Activated CD4-positive, alpha-beta memory T cell treated with anti-CD3 and anti-CD28 coated beads for 36 hours (primary cell): ENCODE results near the gene IFIT1. TPM values are rescaled to one million over a fixed set of nuclear protein-coding genes. Genes with fewer than 3 reads are reported as not detected.
"Not testable (repeated sequence)": the region's sequence is repeated elsewhere in the genome, so short reads cannot be mapped to it uniquely, and the experiment has no call there.

Experiments used
- CTCF ChIA-PET: fragments of 350-600 bp; sonication (Branson Sonifier 250); formaldehyde crosslinking; loops from one replicate; lab custom pipeline; 2021; ENCODE audit warnings: antibody characterized with exemption, inconsistent platforms; lab: Charles Lee
- POLR2A ChIA-PET: fragments of 350-600 bp; sonication (Branson Sonifier 250); formaldehyde crosslinking; loops from one replicate; lab custom pipeline; 2021; ENCODE audit warnings: antibody characterized with exemption; lab: Charles Lee
- DNase-seq: peaks from one replicate; pipeline ENCODE4 v3.0.0-alpha.2; 2020
- H3K27ac Mint-ChIP-seq: one replicate; pipeline ENCODE4 v1.8.0; 2021; ENCODE audit warnings: mixed read lengths
- H3K27me3 Mint-ChIP-seq: one replicate; pipeline ENCODE4 v1.8.0; 2021; ENCODE audit warnings: mixed read lengths
- H3K36me3 Mint-ChIP-seq: one replicate; pipeline ENCODE4 v1.8.0; 2021; ENCODE audit warnings: mixed read lengths
- H3K4me1 Mint-ChIP-seq: one replicate; pipeline ENCODE4 v1.8.0; 2021; ENCODE audit warnings: low read depth, mixed read lengths
- H3K4me3 Mint-ChIP-seq: one replicate; pipeline ENCODE4 v1.8.0; 2021; ENCODE audit warnings: mild to moderate bottlenecking, mixed read lengths
- H3K9me3 Mint-ChIP-seq: one replicate; pipeline ENCODE4 v1.8.0; 2021; ENCODE audit warnings: mixed read lengths
- intact Hi-C: fragments of 100-400 bp; cut with micrococcal nuclease; formaldehyde crosslinking; loops from one replicate; pipeline ENCODE4 v1.15.1; 2023
- total RNA-seq, 2 experiments: library from RNA; stranded (reverse); gene quantifications; one replicate each; pipeline ENCODE4 v1.2.3, GENCODE V29; 2021

Gene IFIT1
- total RNA-seq, 2 experiments from 2014 or later: 5.2 to 5.5 TPM

DNA sequence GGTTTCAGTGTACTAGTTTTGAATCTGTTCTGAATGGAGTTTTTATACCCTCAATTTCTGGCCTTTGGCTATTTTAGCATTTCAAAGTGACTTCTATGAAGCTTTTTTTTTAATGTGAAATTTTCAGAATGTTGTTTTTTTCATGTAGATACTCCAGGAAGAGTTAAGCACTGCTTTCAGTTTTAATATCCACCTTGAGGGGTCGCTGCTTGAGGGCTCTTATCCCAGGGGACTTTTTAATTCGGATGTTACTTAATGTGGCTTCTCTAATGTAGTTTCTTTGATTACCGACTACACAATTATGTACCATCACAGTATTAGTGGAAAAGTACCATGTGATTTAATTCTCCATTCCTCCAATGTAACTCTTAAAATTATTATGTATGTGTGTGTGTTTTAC, 27.1 kb downstream of the IFIT1 start:
- H3K27ac Mint-ChIP-seq: no peak overlapping the region
- no peaks in the 10 kb centered on the region for H3K9me3 Mint-ChIP-seq
- peaks cover 16% of the 10 kb centered on the region for H3K36me3 Mint-ChIP-seq
- no peaks in the 10 kb centered on the region for H3K27me3 Mint-ChIP-seq
- no peak overlapping the region for H3K4me3 Mint-ChIP-seq
- DNase-seq: no peak
- ChIA-PET CTCF (interaction anchor here (0.8 to 2.7 kb wide), 4 partner anchors 143 to 282 kb away, joined by 3 to 7 read pairs (median 5); partner anchors contain the start of genes KIF20B and LIPA), POLR2A (no interaction called here)
- intact Hi-C loops: loop anchor here (10.0 kb wide), 1 partner anchor 425 kb away; the partner anchor contains the start of gene FAS
- peaks cover 35% of the 10 kb centered on the region for H3K4me1 Mint-ChIP-seq

- no peak for DNase-seq
- Mint-ChIP-seq H3K27ac (no peak overlapping the region), H3K27me3 (no peaks in the 10 kb centered on the region), H3K4me1 (peaks cover 28% of the 10 kb centered on the region), H3K4me3 (no peak overlapping the region), H3K9me3 (no peaks in the 10 kb centered on the region), H3K36me3 (peaks cover 13% of the 10 kb centered on the region)
- POLR2A ChIA-PET: no interaction called here
- intact Hi-C loops: no loop called here
- CTCF ChIA-PET: interaction anchor here (1.2 to 2.7 kb wide), 2 partner anchors 159 to 169 kb away, joined by 3 to 7 read pairs; partner anchors contain the start of gene LIPA
These were observed 28.6 kb downstream of the IFIT1 start for GRCh38 chr10:89421018-89421476.

DNA sequence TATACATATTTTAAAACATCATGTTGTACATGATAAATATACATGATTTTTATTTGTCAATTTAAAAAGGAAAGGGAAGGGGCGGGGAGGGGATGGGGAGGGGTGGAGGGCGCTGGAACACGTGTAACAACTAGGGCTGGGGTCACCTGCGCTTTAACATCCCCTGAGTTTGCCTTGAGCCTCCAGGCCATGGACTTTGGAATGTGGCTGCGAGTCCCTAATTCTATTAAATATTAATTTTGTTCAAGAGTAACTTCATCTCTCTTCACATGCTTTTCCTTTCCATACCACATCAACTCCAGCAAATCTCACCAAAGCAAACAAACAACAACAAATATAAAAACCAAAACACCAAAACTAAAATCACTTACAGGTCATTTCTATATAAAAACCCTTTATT, 32.6 kb downstream of the IFIT1 start:
- Mint-ChIP-seq H3K4me3 (no peak overlapping the region), H3K9me3 (no peaks in the 10 kb centered on the region), H3K27ac (no peak overlapping the region), H3K27me3 (peaks cover under 1% of the 10 kb centered on the region), H3K4me1 (peaks cover 3% of the 10 kb centered on the region), H3K36me3 (peaks cover 6% of the 10 kb centered on the region)
- POLR2A ChIA-PET: no interaction called here
- no peak for DNase-seq
- intact Hi-C loops: no loop called here
- CTCF ChIA-PET: interaction anchor here (1.2 kb wide), 1 partner anchor 140 kb away, joined by 4 read pairs; no protein-coding TSS in a partner anchor

- ChIA-PET POLR2A (no interaction called here), CTCF (interaction anchor here (0.7 to 1.4 kb wide), 4 partner anchors 12 to 149 kb away, joined by 3 to 7 read pairs (median 4); partner anchors contain the start of gene IFIT5)
- no peaks in the 10 kb centered on the region for H3K4me1 Mint-ChIP-seq
- H3K27me3 Mint-ChIP-seq: peaks cover 1% of the 10 kb centered on the region
- no peak overlapping the region for H3K4me3 Mint-ChIP-seq
- no peaks in the 10 kb centered on the region for H3K36me3 Mint-ChIP-seq
- intact Hi-C loops: loop anchor here (1.0 kb wide), 1 partner anchor 138 kb away; no protein-coding TSS in a partner anchor
- no peak for DNase-seq
- H3K9me3 Mint-ChIP-seq: no peaks in the 10 kb centered on the region
- H3K27ac Mint-ChIP-seq: no peak overlapping the region
These were observed 33.9 kb downstream of the IFIT1 start for GRCh38 chr10:89426230-89426868.

GRCh38 chr10:89427629-89428028, 35.2 kb downstream of the IFIT1 start:
- peaks cover 1% of the 10 kb centered on the region for H3K27me3 Mint-ChIP-seq
- H3K4me3 Mint-ChIP-seq: no peak overlapping the region
- ChIA-PET CTCF (interaction anchor here (1.4 kb wide), 1 partner anchor 135 kb away, joined by 7 read pairs; no protein-coding TSS in a partner anchor), POLR2A (no interaction called here)
- intact Hi-C loops: no loop called here
- H3K9me3 Mint-ChIP-seq: no peaks in the 10 kb centered on the region
- DNase-seq: no peak
- no peak overlapping the region for H3K27ac Mint-ChIP-seq
- H3K4me1 Mint-ChIP-seq: no peaks in the 10 kb centered on the region
- H3K36me3 Mint-ChIP-seq: no peaks in the 10 kb centered on the region

DNA sequence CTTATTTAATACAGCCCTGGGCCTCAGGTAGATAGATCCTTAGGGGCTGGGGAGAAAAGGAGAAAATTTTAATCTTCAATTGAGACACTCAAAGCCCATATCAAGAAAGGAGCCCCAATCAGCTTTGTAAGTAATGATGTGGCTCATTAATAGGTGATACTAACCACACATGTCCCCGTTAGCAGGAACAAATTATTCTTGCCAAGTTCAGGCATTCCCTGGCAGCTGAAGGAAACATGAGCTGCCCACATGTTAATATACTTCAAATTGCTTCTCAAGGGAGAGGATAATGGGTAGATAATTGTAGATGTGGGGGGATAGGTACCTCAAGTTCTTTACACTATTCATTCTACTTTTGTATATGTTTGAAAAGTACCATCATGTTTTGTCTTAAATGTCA, 36.5 kb downstream of the IFIT1 start:
- Mint-ChIP-seq H3K4me1 (no peaks in the 10 kb centered on the region), H3K27me3 (peaks cover 3% of the 10 kb centered on the region), H3K36me3 (no peaks in the 10 kb centered on the region), H3K4me3 (no peak overlapping the region), H3K9me3 (no peaks in the 10 kb centered on the region), H3K27ac (no peak overlapping the region)
- CTCF ChIA-PET: interaction anchor here (1.0 to 1.4 kb wide), 2 partner anchors 13 to 134 kb away, joined by 3 to 4 read pairs; no protein-coding TSS in a partner anchor
- intact Hi-C loops: no loop called here
- POLR2A ChIA-PET: no interaction called here
- no peak for DNase-seq

- Mint-ChIP-seq H3K9me3 (no peaks in the 10 kb centered on the region), H3K36me3 (no peaks in the 10 kb centered on the region), H3K27me3 (peaks cover 11% of the 10 kb centered on the region), H3K4me1 (no peaks in the 10 kb centered on the region), H3K27ac (no peak overlapping the region), H3K4me3 (no peak overlapping the region)
- DNase-seq: no peak
- ChIA-PET POLR2A (no interaction called here), CTCF (no interaction called here)
- intact Hi-C loops: no loop called here
These were observed 39.6 kb downstream of the IFIT1 start for GRCh38 chr10:89431977-89432376.

- intact Hi-C loops: no loop called here
- no peaks in the 10 kb centered on the region for H3K4me1 Mint-ChIP-seq
- no peak overlapping the region for H3K4me3 Mint-ChIP-seq
- no peaks in the 10 kb centered on the region for H3K9me3 Mint-ChIP-seq
- H3K27me3 Mint-ChIP-seq: peaks cover 15% of the 10 kb centered on the region
- H3K36me3 Mint-ChIP-seq: no peaks in the 10 kb centered on the region
- no peak for DNase-seq
- CTCF ChIA-PET: no interaction called here
- H3K27ac Mint-ChIP-seq: no peak overlapping the region
- POLR2A ChIA-PET: no interaction called here
These were observed 46.1 kb downstream of the IFIT1 start for GRCh38 chr10:89438525-89438924.

GRCh38 chr10:89440226-89441009, 48.0 kb downstream of the IFIT1 start:
- Mint-ChIP-seq H3K4me3 (no peak overlapping the region), H3K9me3 (no peaks in the 10 kb centered on the region), H3K4me1 (no peaks in the 10 kb centered on the region), H3K27me3 (peaks cover 11% of the 10 kb centered on the region), H3K36me3 (no peaks in the 10 kb centered on the region), H3K27ac (no peak overlapping the region)
- DNase-seq: no peak
- intact Hi-C loops: no loop called here
- POLR2A ChIA-PET: no interaction called here
- CTCF ChIA-PET: interaction anchor here (1.8 kb wide), 1 partner anchor 223 kb away, joined by 3 read pairs; no protein-coding TSS in a partner anchor

DNA sequence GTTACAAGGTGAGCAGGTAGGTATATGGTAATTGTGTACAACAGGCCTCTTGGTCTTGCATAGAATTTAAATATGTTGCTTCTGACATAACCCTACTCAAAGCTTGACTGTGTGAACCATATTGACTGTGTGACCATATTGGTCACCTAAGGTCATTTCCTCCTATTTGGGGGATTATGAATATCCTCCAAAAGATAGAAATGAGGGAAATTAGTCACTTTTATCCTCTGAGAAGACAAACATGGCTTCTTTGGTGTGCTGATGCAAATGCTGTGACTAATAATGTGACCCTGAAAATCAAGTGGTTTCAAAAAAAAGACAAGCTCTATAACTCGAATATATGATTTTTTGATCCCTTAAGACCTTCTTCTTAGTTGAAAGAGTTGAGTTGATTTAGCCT, 49.9 kb downstream of the IFIT1 start:
- Mint-ChIP-seq H3K9me3 (peaks cover 4% of the 10 kb centered on the region), H3K27me3 (peaks cover 8% of the 10 kb centered on the region), H3K4me3 (no peak overlapping the region), H3K4me1 (no peaks in the 10 kb centered on the region), H3K36me3 (no peaks in the 10 kb centered on the region), H3K27ac (no peak overlapping the region)
- DNase-seq: no peak
- intact Hi-C loops: no loop called here
- ChIA-PET CTCF (interaction anchor here (0.8 kb wide), 1 partner anchor 13 kb away, joined by 3 read pairs; no protein-coding TSS in a partner anchor), POLR2A (no interaction called here)

- H3K4me3 Mint-ChIP-seq, H3K9me3 Mint-ChIP-seq, POLR2A ChIA-PET, H3K4me1 Mint-ChIP-seq, H3K27me3 Mint-ChIP-seq, H3K36me3 Mint-ChIP-seq, CTCF ChIA-PET, DNase-seq, intact Hi-C loops, H3K27ac Mint-ChIP-seq: not testable (repeated sequence)
These were observed 52.4 kb downstream of the IFIT1 start for GRCh38 chr10:89444819-89445218.

GRCh38 chr10:89450901-89451300, 58.5 kb downstream of the IFIT1 start:
- Mint-ChIP-seq H3K27ac (no peak overlapping the region), H3K36me3 (no peaks in the 10 kb centered on the region), H3K27me3 (no peaks in the 10 kb centered on the region), H3K9me3 (peaks cover 4% of the 10 kb centered on the region), H3K4me3 (no peak overlapping the region), H3K4me1 (no peaks in the 10 kb centered on the region)
- ChIA-PET CTCF (interaction anchor here (0.7 kb wide), 1 partner anchor 586 kb away, joined by 4 read pairs; no protein-coding TSS in a partner anchor), POLR2A (interaction anchor here (0.5 to 0.6 kb wide), 2 partner anchors 1093 to 1580 kb away, joined by 3 to 6 read pairs; no protein-coding TSS in a partner anchor)
- intact Hi-C loops: no loop called here
- no peak for DNase-seq
